NB4 (cell line): Measurements from ENCODE around the gene POU2F2.

Experiments used
- CTCF ChIP-seq: IDR thresholded peaks from one replicate; pipeline ENCODE4 v1.5.1; 2012; ENCODE audit warnings: low read depth, low read length
- MYC ChIP-seq: IDR thresholded peaks from 2 replicates; pipeline ENCODE4 v1.6.1; 2011; ENCODE audit warnings: low read depth, low read length
- POLR2A ChIP-seq: IDR thresholded peaks from 2 replicates; pipeline ENCODE4 v1.6.1; 2011; ENCODE audit warnings: mild to moderate bottlenecking; ENCODE audit not compliant: insufficient read length; ENCODE audit errors: extremely low read depth

- TF ChIP-seq POLR2A (no peak), CTCF (no peak), MYC (no peak)
These were observed 2.4 kb upstream of the POU2F2 start for GRCh38 chr19:42134535-42135070.
